ENCODE data around the gene SMARCAD1.

GRCh38 chr4:94256144-94256783 lies 48.6 kb downstream of the SMARCAD1 start:
- TF ChIP-seq CTCF (IDR thresholded peaks at IDR 0.05; ENCODE audit: insufficient read depth, low read depth, low read length) (no peak), EZH2 (IDR thresholded peaks at IDR 0.05; ENCODE audit: insufficient read depth, low read length) (no peak)
